GM13977 (cell line): Measurements from ENCODE around the gene GRAMD1B.

Experiments
- DNase-seq: peaks from one replicate; pipeline ENCODE4 v3.0.0; 2012; ENCODE audit warnings: low spot score
- CTCF ChIP-seq: IDR thresholded peaks from 2 replicates; pipeline ENCODE4 v1.5.1; 2012; ENCODE audit warnings: mild to moderate bottlenecking, control low read depth; ENCODE audit not compliant: insufficient read depth; ENCODE audit errors: extremely low read depth, missing control alignments
- in situ Hi-C: fragments of 300-500 bp; cut with MboI; formaldehyde crosslinking; loops from one replicate; pipeline ENCODE4 v1.12.0; 2022; ENCODE audit warnings: low sequenced_read_pairs, low pct_unique_long_range_greater_than_20kb, mixed read lengths, inconsistent platforms; ENCODE audit not compliant: unreplicated experiment

GRAMD1B gene

DNA sequence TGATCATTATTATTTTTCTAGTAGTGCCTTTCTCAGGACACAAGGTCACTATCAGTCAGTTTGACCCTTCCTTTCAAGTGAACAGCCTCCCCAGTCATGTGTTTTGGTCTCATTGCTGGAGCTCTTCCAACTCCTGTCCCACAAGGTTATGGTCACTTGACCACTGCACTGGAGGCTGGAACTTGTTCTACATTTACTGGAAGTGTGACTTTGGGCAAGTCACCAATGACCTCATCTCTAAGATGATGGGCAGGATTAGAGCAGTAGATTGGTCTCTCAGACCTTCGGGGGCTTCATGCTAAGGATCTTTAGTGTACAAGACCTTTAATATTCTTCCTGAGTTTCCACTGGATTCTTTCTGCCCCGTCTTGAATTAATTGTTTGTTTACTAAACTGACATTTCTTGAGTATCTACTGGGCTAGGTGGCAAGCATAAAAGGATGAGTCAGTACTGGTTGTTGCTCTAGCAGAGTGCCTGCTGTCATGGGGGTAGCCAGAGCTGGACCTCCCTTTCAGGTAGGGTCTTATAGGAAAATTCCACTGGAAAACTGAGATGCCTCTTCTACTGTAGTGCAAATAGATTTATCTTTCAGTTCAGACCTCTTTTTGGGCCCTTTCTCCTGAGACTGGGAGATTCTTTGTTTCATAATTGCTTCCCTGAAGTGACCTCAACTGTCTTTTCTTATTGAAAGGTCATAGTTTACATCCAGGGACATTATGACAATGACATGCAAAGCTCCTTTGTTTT is 106.8 kb downstream of the GRAMD1B start:
- DNase-seq, result no peak
- TF ChIP-seq CTCF, result no peak
- in situ Hi-C loops, result no loop called here

GRCh38 chr11:123537726-123538125 is 107.7 kb downstream of the GRAMD1B start:
- no peak for DNase-seq
- in situ Hi-C loops, result no loop called here
- no peak for TF ChIP-seq CTCF

DNA sequence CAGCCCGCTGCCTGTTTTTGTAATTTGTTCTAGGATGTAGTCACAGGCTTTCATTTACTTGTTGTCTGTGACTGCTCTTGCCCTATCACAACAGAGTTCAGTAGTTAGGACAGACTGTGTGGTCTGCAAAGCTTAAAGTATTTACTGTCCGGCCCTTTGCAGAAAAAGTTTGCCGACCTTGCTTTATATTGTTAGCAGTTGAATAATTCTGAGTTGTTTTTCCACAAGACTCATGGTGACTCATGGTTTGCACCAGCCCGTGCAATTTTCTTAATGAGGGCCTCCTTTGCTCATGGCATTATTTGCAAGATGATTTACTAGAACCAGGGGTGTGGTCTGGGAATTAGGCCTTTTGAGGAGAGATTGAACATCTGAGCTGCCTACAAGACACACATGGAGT is 113.7 kb downstream of the GRAMD1B start:
- DNase-seq, result no peak
- in situ Hi-C loops, result no loop called here

DNA sequence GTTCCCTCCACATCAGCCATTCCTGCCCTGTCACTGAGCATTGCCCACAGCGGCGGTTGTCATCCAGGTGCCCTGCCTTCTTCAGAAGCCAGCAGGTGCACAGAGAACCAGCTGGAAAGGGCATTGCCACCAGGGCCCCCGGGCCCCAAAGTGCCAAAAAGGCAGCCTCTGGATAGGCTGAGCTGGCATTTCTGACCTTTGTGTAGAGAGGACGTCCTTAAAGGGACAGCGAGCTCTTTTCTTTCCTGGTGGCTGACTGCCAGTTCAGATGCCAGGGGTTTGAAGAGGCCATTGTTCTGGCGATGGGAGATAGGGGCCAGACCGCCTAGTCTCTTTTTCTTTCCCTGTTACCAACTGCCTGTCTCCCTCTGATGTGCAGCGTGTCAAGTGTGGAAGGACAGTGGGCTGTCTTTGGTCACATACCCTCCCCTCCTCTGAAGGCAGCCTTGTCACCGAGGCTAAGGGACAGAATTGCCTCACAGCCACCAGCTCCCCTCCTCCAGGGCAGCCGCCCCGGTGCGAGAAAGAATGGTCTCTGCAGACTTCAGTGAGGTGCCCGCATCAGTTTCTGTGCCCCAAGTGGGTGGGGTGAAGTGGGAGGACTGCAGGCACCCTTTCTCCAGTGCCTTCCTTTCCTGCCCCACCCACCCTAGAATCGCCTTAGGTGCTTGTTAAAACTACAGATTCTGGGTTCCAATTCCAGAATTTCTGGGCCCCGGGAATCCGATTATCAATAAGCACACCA is 114.7 kb downstream of the GRAMD1B start:
- in situ Hi-C loops, result no loop called here
- no peak for TF ChIP-seq CTCF
- DNase-seq, result no peak

More for the DNA sequence above, 113.7 kb downstream of the GRAMD1B start:
- TF ChIP-seq CTCF, result no peak

GRCh38 chr11:123545726-123546270 is 115.7 kb downstream of the GRAMD1B start:
- no peak for TF ChIP-seq CTCF
- DNase-seq, result no peak
- in situ Hi-C loops, result no loop called here

DNA sequence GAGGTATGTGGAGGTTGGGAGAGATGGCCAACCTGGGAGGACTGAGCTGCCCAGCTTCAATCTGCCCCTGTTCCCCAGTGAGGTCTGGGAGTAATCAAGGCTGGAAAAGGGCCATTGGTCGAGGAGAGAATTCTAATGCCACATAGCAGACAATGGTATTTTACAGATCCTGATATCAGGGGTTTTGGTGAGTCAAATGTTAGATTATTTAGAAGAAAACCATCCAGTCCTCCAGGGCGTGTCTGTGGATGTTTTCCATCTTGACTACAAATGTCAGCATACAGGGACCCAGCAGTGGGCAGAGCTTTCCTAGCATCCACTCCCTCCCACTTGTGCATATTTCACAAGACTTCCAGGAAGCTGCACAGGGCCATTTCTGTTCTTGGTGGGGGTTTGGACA is 116.4 kb downstream of the GRAMD1B start:
- no peak for TF ChIP-seq CTCF
- in situ Hi-C loops, result no loop called here
- no peak for DNase-seq
